ENCODE measurements around the gene SLC25A30. TPM values are rescaled to one million over a fixed set of nuclear protein-coding genes. Genes with fewer than 3 reads are reported as not detected.

The SLC25A30 gene, protein sequence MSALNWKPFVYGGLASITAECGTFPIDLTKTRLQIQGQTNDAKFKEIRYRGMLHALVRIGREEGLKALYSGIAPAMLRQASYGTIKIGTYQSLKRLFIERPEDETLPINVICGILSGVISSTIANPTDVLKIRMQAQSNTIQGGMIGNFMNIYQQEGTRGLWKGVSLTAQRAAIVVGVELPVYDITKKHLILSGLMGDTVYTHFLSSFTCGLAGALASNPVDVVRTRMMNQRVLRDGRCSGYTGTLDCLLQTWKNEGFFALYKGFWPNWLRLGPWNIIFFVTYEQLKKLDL
- total RNA-seq (10 to 100 TPM; 21.7 to 69.8 (median 53.4) TPM), polyA plus RNA-seq (10 to 100 TPM in 2 of 3 donors, 1 to 10 TPM in 1; 6.2 to 42.8 (median 19.3) TPM)
- long read RNA-seq, donor 1, partial matches to known transcripts = 0 of 9 reads
- long read RNA-seq, donor 1, other reads (novel, unspliced or antisense) = 6 of 9 reads
- long read RNA-seq, donor 2, transcript SLC25A30-204 (10 exons, 3,670 nt) = major isoform, 23 of 42 reads
- long read RNA-seq, donor 2, partial matches to known transcripts = 5 of 42 reads
- long read RNA-seq, donor 2, other reads (novel, unspliced or antisense) = 14 of 42 reads

DNA sequence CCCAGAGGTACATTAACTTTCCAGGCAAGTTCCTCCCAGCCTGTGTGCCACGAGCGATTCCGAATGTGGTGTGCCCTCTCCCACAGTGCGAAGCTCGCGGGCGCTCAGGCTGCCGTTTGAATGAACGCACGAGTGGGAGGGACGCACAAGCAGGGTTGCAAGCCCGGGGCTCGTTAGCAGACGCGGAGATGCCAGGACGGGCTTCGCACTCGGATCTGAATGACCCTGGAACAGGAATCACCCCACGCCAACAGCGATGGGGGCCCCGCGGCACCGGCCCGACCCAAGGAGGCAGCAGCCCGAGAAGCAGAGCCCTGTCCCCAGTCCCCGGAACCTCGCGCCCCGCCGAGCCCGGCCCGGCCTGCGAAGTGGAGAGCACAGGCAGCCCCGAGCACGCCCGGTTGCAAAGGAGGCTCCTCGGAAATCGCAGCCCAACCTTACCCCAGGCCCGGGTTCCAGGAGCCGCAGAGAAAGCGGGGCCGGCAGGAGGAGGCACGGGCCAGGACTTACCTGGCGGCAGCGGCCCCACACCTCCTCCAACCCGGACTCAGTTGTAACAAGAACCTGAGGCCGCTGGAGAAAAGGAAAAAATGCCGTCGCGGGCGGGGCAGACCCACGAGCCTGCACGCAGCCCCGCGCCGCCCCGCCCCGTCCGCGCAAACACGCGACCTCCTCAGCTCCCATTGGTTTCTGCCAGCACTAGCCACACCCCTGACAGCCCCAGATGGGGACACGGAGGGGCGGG is at the start of gene SLC25A30:
TSS of gene SLC25A30 (minus strand) at position 584 of the 745 bp plus-strand sequence. CDS start 6,948 bp downstream, outside the sequence.
- intact Hi-C loops (cut with DNase I) = loop anchor here in 1 of 2 donors (5.0 kb wide), 1 partner anchor 44 kb away; the partner anchor contains the start of gene COG3
- 0 to 1% (median 1%) methylated on average over 62 to 64 of the region's 64 CpGs for WGBS, 3 donors
- peak within 1 kb of the TSS; percentile 84 for H3K27ac ChIP-seq
- DNase-seq (peak; percentile 96), ATAC-seq (peak; percentile 94 to 97 (median 95))
- H3K9me3 ChIP-seq = no peaks in the 10 kb centered on the region
- H3K4me3 ChIP-seq = peak within 1 kb of the TSS; percentile 72
- no peaks in the 10 kb centered on the region for H3K27me3 ChIP-seq (ENCODE audit: insufficient read depth in 3 of 3, low read length in 2 of 3)
- no peaks in the 10 kb centered on the region for H3K36me3 ChIP-seq (ENCODE audit: insufficient read depth in 1 of 2, low read depth in 1 of 2)
- H3K4me1 ChIP-seq = peaks cover 32% of the 10 kb centered on the region
- TF ChIP-seq, protein P1, sequence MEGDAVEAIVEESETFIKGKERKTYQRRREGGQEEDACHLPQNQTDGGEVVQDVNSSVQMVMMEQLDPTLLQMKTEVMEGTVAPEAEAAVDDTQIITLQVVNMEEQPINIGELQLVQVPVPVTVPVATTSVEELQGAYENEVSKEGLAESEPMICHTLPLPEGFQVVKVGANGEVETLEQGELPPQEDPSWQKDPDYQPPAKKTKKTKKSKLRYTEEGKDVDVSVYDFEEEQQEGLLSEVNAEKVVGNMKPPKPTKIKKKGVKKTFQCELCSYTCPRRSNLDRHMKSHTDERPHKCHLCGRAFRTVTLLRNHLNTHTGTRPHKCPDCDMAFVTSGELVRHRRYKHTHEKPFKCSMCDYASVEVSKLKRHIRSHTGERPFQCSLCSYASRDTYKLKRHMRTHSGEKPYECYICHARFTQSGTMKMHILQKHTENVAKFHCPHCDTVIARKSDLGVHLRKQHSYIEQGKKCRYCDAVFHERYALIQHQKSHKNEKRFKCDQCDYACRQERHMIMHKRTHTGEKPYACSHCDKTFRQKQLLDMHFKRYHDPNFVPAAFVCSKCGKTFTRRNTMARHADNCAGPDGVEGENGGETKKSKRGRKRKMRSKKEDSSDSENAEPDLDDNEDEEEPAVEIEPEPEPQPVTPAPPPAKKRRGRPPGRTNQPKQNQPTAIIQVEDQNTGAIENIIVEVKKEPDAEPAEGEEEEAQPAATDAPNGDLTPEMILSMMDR (IDR thresholded peaks at IDR 0.05) = no peak

DNA sequence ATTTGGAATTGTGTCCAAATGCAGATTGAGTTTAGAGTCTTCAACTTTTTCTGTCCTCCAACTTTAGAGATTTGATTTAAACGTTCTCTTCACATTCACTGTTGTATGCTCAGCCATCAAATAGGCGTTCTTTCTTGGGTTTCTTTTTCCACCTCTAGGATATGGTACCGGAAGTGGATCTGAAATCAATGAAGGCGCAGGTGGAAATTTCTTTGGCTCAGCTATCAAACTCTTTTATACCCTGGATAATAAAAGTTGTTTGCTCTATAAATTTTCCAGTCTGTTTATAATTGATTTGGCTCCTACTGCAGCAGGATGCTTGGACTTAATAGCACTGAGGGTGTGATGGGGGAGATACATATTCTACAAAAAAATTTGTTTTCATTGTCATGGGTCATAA is 48.2 kb upstream of the SLC25A30 start:
- DNase-seq (no peak), ATAC-seq (no peak)
- TF ChIP-seq, protein P1 (IDR thresholded peaks at IDR 0.05) = no peak
- H3K27me3 ChIP-seq (ENCODE audit: insufficient read depth in 3 of 3, low read length in 2 of 3) = no peaks in the 10 kb centered on the region
- no peaks in the 10 kb centered on the region for H3K9me3 ChIP-seq
- H3K36me3 ChIP-seq (ENCODE audit: insufficient read depth in 1 of 2, low read depth in 1 of 2) = no peaks in the 10 kb centered on the region
- 55 to 74% (median 56%) methylated on average over 4 of the region's 4 CpGs for WGBS, 3 donors
- H3K27ac ChIP-seq = peak overlapping the region; percentile 96
- intact Hi-C loops (cut with DNase I) = no loop called here
- peak overlapping the region; percentile 92 for H3K4me3 ChIP-seq
- peaks cover 47% of the 10 kb centered on the region for H3K4me1 ChIP-seq

GRCh38 chr13:45464687-45465453 is 46.7 kb upstream of the SLC25A30 start, which contains the start of gene COG3:
COG3 (plus strand) TSS chr13:45464939; CDS start chr13:45465037, 98 bp downstream.
- H3K27ac ChIP-seq = peak within 1 kb of the TSS; percentile 96
- H3K36me3 ChIP-seq (ENCODE audit: insufficient read depth in 1 of 2, low read depth in 1 of 2) = no peaks in the 10 kb centered on the region
- DNase-seq (peak; percentile 95 to 97), ATAC-seq (peak; percentile 97 to 99 (median 98))
- no peaks in the 10 kb centered on the region for H3K27me3 ChIP-seq (ENCODE audit: insufficient read depth in 3 of 3, low read length in 2 of 3)
- peak within 1 kb of the TSS; percentile 92 for H3K4me3 ChIP-seq
- WGBS, 3 donors = 0 to 1% (median 1%) methylated on average over 55 to 63 of the region's 63 CpGs
- TF ChIP-seq, protein P1 (IDR thresholded peaks at IDR 0.05) = peak; percentile 32
- intact Hi-C loops (cut with DNase I) = loop anchor here in 1 of 2 donors (2.0 to 5.0 kb wide), 2 partner anchors 48 to 94 kb away; partner anchors contain the start of gene SLC25A30
- H3K4me1 ChIP-seq = peaks cover 45% of the 10 kb centered on the region
- H3K9me3 ChIP-seq = no peaks in the 10 kb centered on the region

GRCh38 chr13:45464141-45464686 is 46.0 kb upstream of the SLC25A30 start:
- ATAC-seq = no peak
- Histone ChIP-seq H3K4me1 (peaks cover 38% of the 10 kb centered on the region), H3K9me3 (no peaks in the 10 kb centered on the region), H3K4me3 (peak overlapping the region; percentile 92), H3K27ac (peak overlapping the region; percentile 96), H3K36me3 (ENCODE audit: insufficient read depth in 1 of 2, low read depth in 1 of 2) (no peaks in the 10 kb centered on the region), H3K27me3 (ENCODE audit: insufficient read depth in 3 of 3, low read length in 2 of 3) (no peaks in the 10 kb centered on the region)
- TF ChIP-seq, protein P1 (IDR thresholded peaks at IDR 0.05) = no peak
- 79 to 81% (median 80%) methylated on average over 9 of the region's 9 CpGs for WGBS, 3 donors
- DNase-seq = no peak
- intact Hi-C loops (cut with DNase I) = loop anchor here in 1 of 2 donors (2.0 to 5.0 kb wide), 2 partner anchors 47 to 93 kb away; partner anchors contain the start of gene SLC25A30

Measured in psoas muscle (tissue), 8 donors.